Measurements from ENCODE around the gene RHAG. TPM values are rescaled to one million over a fixed set of nuclear protein-coding genes. Genes with fewer than 3 reads are reported as not detected.

Gene RHAG
- total RNA-seq, 2 experiments from 2014 or later: not detected

- H3K4me3 Mint-ChIP-seq: no peak overlapping the region
- no peak for DNase-seq
- POLR2A ChIA-PET: no interaction called here
- CTCF ChIA-PET: no interaction called here
- no peak overlapping the region for H3K27ac Mint-ChIP-seq
- H3K9me3 Mint-ChIP-seq: no peaks in the 10 kb centered on the region
- intact Hi-C loops (cut with micrococcal nuclease): no loop called here
- H3K4me1 Mint-ChIP-seq (ENCODE audit: low read depth): no peaks in the 10 kb centered on the region
- H3K36me3 Mint-ChIP-seq: no peaks in the 10 kb centered on the region
- H3K27me3 Mint-ChIP-seq: no peaks in the 10 kb centered on the region
These were observed 14.6 kb upstream of the RHAG start for GRCh38 chr6:49651239-49651638.

GRCh38 chr6:49649988-49650387, 13.3 kb upstream of the RHAG start:
- DNase-seq: no peak
- no peak overlapping the region for H3K27ac Mint-ChIP-seq
- H3K4me3 Mint-ChIP-seq: no peak overlapping the region
- H3K9me3 Mint-ChIP-seq: no peaks in the 10 kb centered on the region
- no peaks in the 10 kb centered on the region for H3K4me1 Mint-ChIP-seq (ENCODE audit: low read depth)
- ChIA-PET CTCF (no interaction called here), POLR2A (no interaction called here)
- intact Hi-C loops (cut with micrococcal nuclease): no loop called here
- no peaks in the 10 kb centered on the region for H3K27me3 Mint-ChIP-seq
- H3K36me3 Mint-ChIP-seq: no peaks in the 10 kb centered on the region

DNA sequence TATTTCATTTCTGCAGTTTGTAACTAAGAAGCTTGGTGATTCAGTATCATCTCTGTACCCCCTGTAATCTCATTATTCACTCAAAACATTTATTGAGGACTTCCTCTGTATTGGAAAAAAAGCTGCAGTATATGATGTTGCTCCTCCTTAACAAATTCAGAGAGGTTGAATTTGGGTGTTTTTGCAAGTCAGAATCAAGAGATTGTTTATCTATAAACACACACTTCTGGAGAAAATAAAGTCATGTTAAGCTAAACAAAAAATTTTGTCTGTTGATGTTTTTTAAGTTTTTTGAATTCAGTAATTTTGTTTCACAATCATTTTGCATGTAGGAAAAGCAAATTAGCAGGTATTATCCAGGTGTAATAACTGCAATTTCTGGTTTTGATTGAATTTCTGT, 11.4 kb upstream of the RHAG start:
- no peaks in the 10 kb centered on the region for H3K9me3 Mint-ChIP-seq
- no peaks in the 10 kb centered on the region for H3K36me3 Mint-ChIP-seq
- ChIA-PET POLR2A (no interaction called here), CTCF (no interaction called here)
- H3K4me1 Mint-ChIP-seq (ENCODE audit: low read depth): no peaks in the 10 kb centered on the region
- no peak overlapping the region for H3K27ac Mint-ChIP-seq
- intact Hi-C loops (cut with micrococcal nuclease): no loop called here
- H3K27me3 Mint-ChIP-seq: no peaks in the 10 kb centered on the region
- DNase-seq: no peak
- H3K4me3 Mint-ChIP-seq: no peak overlapping the region

DNA sequence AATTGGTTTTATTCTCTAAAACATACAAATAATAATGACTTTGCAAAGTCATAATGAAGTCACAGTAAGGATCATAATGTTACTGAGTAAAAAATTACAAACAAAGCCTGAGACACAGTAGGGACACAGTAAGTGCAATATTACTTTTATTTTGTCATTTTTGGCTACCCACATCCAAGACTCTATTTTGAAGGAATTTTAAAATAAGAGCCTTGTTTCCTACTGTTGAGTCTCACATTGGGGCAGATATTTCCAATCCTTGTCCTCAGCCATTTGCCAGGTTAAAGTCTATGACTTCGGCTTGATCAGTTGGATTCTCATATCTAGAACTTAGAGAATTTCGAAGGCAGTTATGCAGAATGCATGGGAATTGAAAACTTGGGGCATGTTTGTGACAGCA, 10.8 kb upstream of the RHAG start:
- intact Hi-C loops (cut with micrococcal nuclease): no loop called here
- ChIA-PET POLR2A (no interaction called here), CTCF (no interaction called here)
- DNase-seq: no peak
- H3K27ac Mint-ChIP-seq: no peak overlapping the region
- H3K9me3 Mint-ChIP-seq: no peaks in the 10 kb centered on the region
- H3K4me1 Mint-ChIP-seq (ENCODE audit: low read depth): no peaks in the 10 kb centered on the region
- no peaks in the 10 kb centered on the region for H3K36me3 Mint-ChIP-seq
- H3K4me3 Mint-ChIP-seq: no peak overlapping the region
- H3K27me3 Mint-ChIP-seq: no peaks in the 10 kb centered on the region

- Mint-ChIP-seq H3K27me3 (no peaks in the 10 kb centered on the region), H3K9me3 (no peaks in the 10 kb centered on the region), H3K4me3 (no peak overlapping the region), H3K27ac (no peak overlapping the region), H3K4me1 (ENCODE audit: low read depth) (no peaks in the 10 kb centered on the region), H3K36me3 (no peaks in the 10 kb centered on the region)
- ChIA-PET POLR2A (no interaction called here), CTCF (no interaction called here)
- intact Hi-C loops (cut with micrococcal nuclease): no loop called here
- no peak for DNase-seq
These were observed 10.3 kb upstream of the RHAG start for GRCh38 chr6:49646942-49647341.

DNA sequence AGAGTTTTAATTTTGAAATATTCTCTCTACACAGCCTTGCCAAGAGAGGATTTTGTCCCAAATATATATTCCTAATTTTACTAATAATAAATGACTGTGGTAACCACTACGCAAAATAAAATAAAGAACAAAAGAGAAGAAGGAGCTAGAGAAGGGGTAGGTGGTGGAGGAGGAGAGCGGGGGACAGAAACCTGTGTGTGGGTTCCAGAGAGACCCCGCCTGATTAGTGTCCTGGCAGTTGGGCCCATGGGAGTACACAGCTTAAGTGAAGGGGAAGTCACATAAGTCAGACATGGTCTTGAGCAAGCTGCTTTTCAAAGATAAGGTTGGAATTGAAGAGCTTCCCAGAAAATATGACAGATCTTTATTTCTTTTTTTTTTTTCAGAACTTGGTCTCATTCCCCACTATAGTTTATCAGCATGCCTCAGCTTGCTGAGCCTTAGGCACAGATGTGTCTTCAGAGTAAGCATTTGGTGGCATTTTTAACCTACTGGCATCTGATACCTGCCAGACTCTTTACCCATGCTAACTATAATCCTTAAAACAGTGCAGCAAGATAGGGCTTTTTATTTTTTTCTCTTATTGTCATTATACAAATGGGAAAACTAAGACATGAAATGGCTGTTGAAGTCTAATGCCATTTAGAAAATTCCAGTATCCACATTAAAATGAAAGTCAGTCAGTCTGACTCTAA, 9.6 kb upstream of the RHAG start:
- Mint-ChIP-seq H3K27ac (no peak overlapping the region), H3K9me3 (no peaks in the 10 kb centered on the region), H3K4me1 (ENCODE audit: low read depth) (no peaks in the 10 kb centered on the region), H3K36me3 (no peaks in the 10 kb centered on the region), H3K4me3 (no peak overlapping the region), H3K27me3 (no peaks in the 10 kb centered on the region)
- ChIA-PET POLR2A (no interaction called here), CTCF (no interaction called here)
- intact Hi-C loops (cut with micrococcal nuclease): no loop called here
- no peak for DNase-seq

GRCh38 chr6:49645139-49645538, 8.5 kb upstream of the RHAG start:
- no peak for DNase-seq
- POLR2A ChIA-PET: no interaction called here
- Mint-ChIP-seq H3K36me3 (no peaks in the 10 kb centered on the region), H3K4me3 (no peak overlapping the region), H3K9me3 (no peaks in the 10 kb centered on the region), H3K27ac (no peak overlapping the region), H3K4me1 (ENCODE audit: low read depth) (no peaks in the 10 kb centered on the region), H3K27me3 (no peaks in the 10 kb centered on the region)
- intact Hi-C loops (cut with micrococcal nuclease): no loop called here
- CTCF ChIA-PET: no interaction called here

DNA sequence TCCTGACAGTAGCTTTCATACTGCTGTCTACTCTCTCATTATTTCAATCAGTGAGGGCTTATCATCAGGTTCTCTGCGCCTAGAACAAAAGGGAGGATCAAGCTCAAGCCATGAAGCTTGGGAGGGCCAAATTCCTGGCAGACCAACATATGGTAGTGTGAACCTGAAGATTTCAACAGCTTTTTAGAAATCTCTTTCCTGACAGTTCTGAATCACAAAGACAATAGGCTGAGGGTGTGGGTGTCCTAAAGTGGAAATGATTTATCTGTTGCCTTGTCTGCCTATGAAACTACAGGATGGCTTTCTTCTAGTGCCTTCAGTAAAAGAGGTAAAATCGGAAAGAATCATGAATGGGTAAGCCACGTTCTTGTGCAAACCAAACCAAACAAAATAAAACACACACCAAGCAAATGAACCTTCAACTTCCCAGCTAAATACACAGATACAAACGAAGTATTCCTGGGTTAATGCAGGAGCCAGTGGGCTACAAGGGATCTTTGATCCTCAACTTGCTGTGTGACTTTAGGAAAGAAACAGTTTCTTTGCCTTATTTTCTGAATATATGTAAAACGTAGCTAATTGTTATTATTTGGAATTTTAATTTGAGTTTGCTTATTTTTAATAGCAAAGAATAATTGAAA, 2.7 kb upstream of the RHAG start:
- DNase-seq: no peak
- Mint-ChIP-seq H3K4me3 (no peak overlapping the region), H3K4me1 (ENCODE audit: low read depth) (no peaks in the 10 kb centered on the region), H3K27me3 (no peaks in the 10 kb centered on the region), H3K27ac (no peak overlapping the region), H3K36me3 (no peaks in the 10 kb centered on the region), H3K9me3 (no peaks in the 10 kb centered on the region)
- CTCF ChIA-PET: no interaction called here
- intact Hi-C loops (cut with micrococcal nuclease): no loop called here
- POLR2A ChIA-PET: no interaction called here

- H3K4me3 Mint-ChIP-seq: no peak overlapping the region
- no peaks in the 10 kb centered on the region for H3K27me3 Mint-ChIP-seq
- DNase-seq: no peak
- ChIA-PET POLR2A (no interaction called here), CTCF (interaction anchor here (0.8 kb wide), 1 partner anchor 91 kb away, joined by 3 read pairs; no protein-coding TSS in a partner anchor)
- no peak overlapping the region for H3K27ac Mint-ChIP-seq
- intact Hi-C loops (cut with micrococcal nuclease): no loop called here
- no peaks in the 10 kb centered on the region for H3K9me3 Mint-ChIP-seq
- H3K36me3 Mint-ChIP-seq: no peaks in the 10 kb centered on the region
- no peaks in the 10 kb centered on the region for H3K4me1 Mint-ChIP-seq (ENCODE audit: low read depth)
These were observed 702 bp upstream of the RHAG start for GRCh38 chr6:49637350-49637731.

DNA sequence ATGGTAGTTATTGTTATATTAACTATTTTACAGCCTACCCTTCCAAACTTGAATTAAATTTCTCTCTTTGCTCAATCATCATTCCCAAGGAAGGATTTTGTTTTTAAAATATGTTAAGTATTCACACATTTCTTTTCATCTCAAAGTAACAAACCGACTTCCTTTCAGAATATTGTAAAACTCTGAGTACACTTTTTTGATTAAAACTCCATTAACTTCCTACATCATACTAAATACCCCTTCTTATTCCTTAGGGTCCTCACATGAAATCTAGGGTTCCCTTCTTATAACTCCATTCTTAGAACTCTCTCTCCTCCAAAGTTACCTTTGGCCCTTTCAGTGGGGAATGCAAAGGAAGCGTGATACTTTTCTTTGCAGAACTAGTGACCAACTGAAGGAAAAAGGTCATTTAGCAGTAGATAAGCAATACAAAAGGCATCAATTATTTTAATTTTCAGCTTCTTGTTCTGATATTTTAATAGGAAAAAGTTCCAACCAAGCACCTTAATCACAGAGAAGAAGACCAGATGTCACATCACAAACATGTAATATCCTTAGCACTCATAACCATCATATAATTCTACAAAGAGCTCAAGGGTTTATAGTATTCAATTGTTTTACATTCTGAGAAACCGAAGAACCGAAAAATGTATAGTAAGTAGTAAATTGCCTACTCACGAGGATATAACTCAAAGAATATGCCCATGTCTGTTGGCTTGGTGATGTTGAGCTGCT, 494 bp downstream of the RHAG start:
- Mint-ChIP-seq H3K4me1 (ENCODE audit: low read depth) (no peaks in the 10 kb centered on the region), H3K9me3 (no peaks in the 10 kb centered on the region), H3K36me3 (no peaks in the 10 kb centered on the region), H3K27ac (no peak overlapping the region), H3K27me3 (no peaks in the 10 kb centered on the region), H3K4me3 (no peak overlapping the region)
- CTCF ChIA-PET: no interaction called here
- POLR2A ChIA-PET: no interaction called here
- no peak for DNase-seq
- intact Hi-C loops (cut with micrococcal nuclease): no loop called here

- no peak overlapping the region for H3K27ac Mint-ChIP-seq
- intact Hi-C loops (cut with micrococcal nuclease): no loop called here
- H3K4me3 Mint-ChIP-seq: no peak overlapping the region
- no peaks in the 10 kb centered on the region for H3K9me3 Mint-ChIP-seq
- ChIA-PET CTCF (no interaction called here), POLR2A (no interaction called here)
- H3K4me1 Mint-ChIP-seq (ENCODE audit: low read depth): no peaks in the 10 kb centered on the region
- no peaks in the 10 kb centered on the region for H3K36me3 Mint-ChIP-seq
- no peak for DNase-seq
- no peaks in the 10 kb centered on the region for H3K27me3 Mint-ChIP-seq
These were observed 1.2 kb downstream of the RHAG start for GRCh38 chr6:49635480-49635879.

GRCh38 chr6:49634836-49635218, 1.8 kb downstream of the RHAG start:
- POLR2A ChIA-PET: no interaction called here
- intact Hi-C loops (cut with micrococcal nuclease): no loop called here
- no peak overlapping the region for H3K27ac Mint-ChIP-seq
- no peak for DNase-seq
- H3K4me1 Mint-ChIP-seq (ENCODE audit: low read depth): no peaks in the 10 kb centered on the region
- no peaks in the 10 kb centered on the region for H3K9me3 Mint-ChIP-seq
- no peaks in the 10 kb centered on the region for H3K27me3 Mint-ChIP-seq
- H3K4me3 Mint-ChIP-seq: no peak overlapping the region
- no peaks in the 10 kb centered on the region for H3K36me3 Mint-ChIP-seq
- CTCF ChIA-PET: no interaction called here

All from activated CD4-positive, alpha-beta memory T cell treated with anti-CD3 and anti-CD28 coated beads for 36 hours (primary cell).